Measurements from ENCODE around the gene PHC1. TPM values are rescaled to one million over a fixed set of nuclear protein-coding genes. Genes with fewer than 3 reads are reported as not detected.
A peak's percentile ranks its signal among the peaks of the same experiment; 100 is the strongest.
"Not testable (repeated sequence)": the region's sequence is repeated elsewhere in the genome, so short reads cannot be mapped to it uniquely, and the experiment has no call there.

The PHC1 gene
- total and polyA plus RNA-seq, 3 experiments from 2014 or later: 18.5 to 21.0 (median 19.5) TPM

- peaks cover 0 to 3% (median 0%) of the 10 kb centered on the region in 3 donors for H3K36me3 Mint-ChIP-seq
- H3K27ac Mint-ChIP-seq: peak overlapping the region; percentile 6 to 97 (median 95)
- ChIA-PET POLR2A (no interaction called here), CTCF (interaction anchor here (1.0 to 1.9 kb wide), 3 partner anchors 38 to 136 kb away, joined by 4 to 7 read pairs (median 4); no protein-coding TSS in a partner anchor)
- no peaks in the 10 kb centered on the region for H3K9me3 Mint-ChIP-seq
- peak in 2 of 5 donors; percentile 14 to 26 for DNase-seq
- Histone ChIP-seq H3K9me3 (ENCODE audit: low read length) (no peaks in the 10 kb centered on the region), H3K4me1 (ENCODE audit: insufficient read depth, low read length) (peaks cover 28% of the 10 kb centered on the region), H3K36me3 (ENCODE audit: insufficient read depth, low read length) (no peaks in the 10 kb centered on the region), H3K4me3 (ENCODE audit: low read length) (no peak overlapping the region), H3K27ac (ENCODE audit: low read depth, low read length) (no peak overlapping the region), H3K27me3 (ENCODE audit: insufficient read depth, low read length, poor library complexity, severe bottlenecking) (no peaks in the 10 kb centered on the region)
- H3K4me1 Mint-ChIP-seq: peaks cover 7 to 16% (median 14%) of the 10 kb centered on the region in 3 donors
- H3K27me3 Mint-ChIP-seq: no peaks in the 10 kb centered on the region
- peak overlapping the region; percentile 18 to 96 (median 86) for H3K4me3 Mint-ChIP-seq
Measured at GRCh38 chr12:8912914-8913313, 1.4 kb upstream of the PHC1 start.

GRCh38 chr12:8913702-8914032, 642 bp upstream of the PHC1 start:
- Mint-ChIP-seq H3K27me3 (no peaks in the 10 kb centered on the region), H3K9me3 (no peaks in the 10 kb centered on the region), H3K27ac (peak overlapping the region; percentile 62 to 100 (median 96)), H3K4me1 (peaks cover 7 to 19% (median 14%) of the 10 kb centered on the region in 3 donors), H3K36me3 (peaks cover 0 to 7% (median 4%) of the 10 kb centered on the region in 3 donors), H3K4me3 (peak overlapping the region; percentile 77 to 96 (median 89))
- DNase-seq: peak in 1 of 5 donors; percentile 2
- Histone ChIP-seq H3K4me3 (ENCODE audit: low read length) (peak overlapping the region; percentile 58), H3K36me3 (ENCODE audit: insufficient read depth, low read length) (no peaks in the 10 kb centered on the region), H3K4me1 (ENCODE audit: insufficient read depth, low read length) (peaks cover 28% of the 10 kb centered on the region), H3K27ac (ENCODE audit: low read depth, low read length) (peak overlapping the region; percentile 72), H3K27me3 (ENCODE audit: insufficient read depth, low read length, poor library complexity, severe bottlenecking) (no peaks in the 10 kb centered on the region), H3K9me3 (ENCODE audit: low read length) (no peaks in the 10 kb centered on the region)
- CTCF ChIA-PET: interaction anchor here (1.2 to 2.3 kb wide), 6 partner anchors 23 to 136 kb away, joined by 3 to 10 read pairs (median 8); partner anchors contain the start of gene M6PR
- POLR2A ChIA-PET: no interaction called here

GRCh38 chr12:8914716-8915526, 612 bp downstream of the PHC1 start:
- Mint-ChIP-seq H3K27me3 (no peaks in the 10 kb centered on the region), H3K4me3 (no peak overlapping the region), H3K4me1 (peaks cover 7 to 20% (median 14%) of the 10 kb centered on the region in 3 donors), H3K27ac (no peak overlapping the region), H3K36me3 (peaks cover 0 to 17% (median 9%) of the 10 kb centered on the region in 3 donors), H3K9me3 (no peaks in the 10 kb centered on the region)
- ChIA-PET CTCF (interaction anchor here (0.7 to 2.3 kb wide), 8 partner anchors 25 to 371 kb away, joined by 3 to 10 read pairs (median 6); partner anchors contain the start of gene M6PR), POLR2A (interaction anchor here (1.0 to 1.3 kb wide), 3 partner anchors 35 to 217 kb away, joined by 3 to 4 read pairs (median 3); partner anchors contain the start of genes M6PR and RIMKLB)
- DNase-seq: peak; percentile 50 to 77 (median 66)
- Histone ChIP-seq H3K27ac (ENCODE audit: low read depth, low read length) (peak overlapping the region; percentile 34), H3K9me3 (ENCODE audit: low read length) (no peaks in the 10 kb centered on the region), H3K27me3 (ENCODE audit: insufficient read depth, low read length, poor library complexity, severe bottlenecking) (no peaks in the 10 kb centered on the region), H3K36me3 (ENCODE audit: insufficient read depth, low read length) (no peaks in the 10 kb centered on the region), H3K4me1 (ENCODE audit: insufficient read depth, low read length) (peaks cover 28% of the 10 kb centered on the region), H3K4me3 (ENCODE audit: low read length) (peak overlapping the region; percentile 90)

- Mint-ChIP-seq H3K27me3 (no peaks in the 10 kb centered on the region), H3K4me1 (peaks cover 7 to 20% (median 14%) of the 10 kb centered on the region in 3 donors), H3K4me3 (no peak overlapping the region), H3K36me3 (peaks cover 4 to 26% (median 11%) of the 10 kb centered on the region in 3 donors), H3K27ac (no peak overlapping the region), H3K9me3 (no peaks in the 10 kb centered on the region)
- H3K9me3 ChIP-seq (ENCODE audit: low read length): no peaks in the 10 kb centered on the region
- ChIA-PET CTCF (interaction anchor here (0.8 to 1.4 kb wide), 5 partner anchors 20 to 134 kb away, joined by 3 to 5 read pairs (median 4); partner anchors contain the start of gene M6PR), POLR2A (interaction anchor here (1.3 kb wide), 1 partner anchor 33 kb away, joined by 3 read pairs; the partner anchor contains the start of gene M6PR)
- H3K27me3 ChIP-seq (ENCODE audit: insufficient read depth, low read length, poor library complexity, severe bottlenecking): no peaks in the 10 kb centered on the region
- no peak overlapping the region for H3K27ac ChIP-seq (ENCODE audit: low read depth, low read length)
- peaks cover 28% of the 10 kb centered on the region for H3K4me1 ChIP-seq (ENCODE audit: insufficient read depth, low read length)
- no peak for DNase-seq
- no peak overlapping the region for H3K4me3 ChIP-seq (ENCODE audit: low read length)
- H3K36me3 ChIP-seq (ENCODE audit: insufficient read depth, low read length): peaks cover 5% of the 10 kb centered on the region
Measured at GRCh38 chr12:8916154-8916553, 1.8 kb downstream of the PHC1 start.

GRCh38 chr12:8917031-8917430, 2.7 kb downstream of the PHC1 start:
- peaks cover 7 to 20% (median 14%) of the 10 kb centered on the region in 3 donors for H3K4me1 Mint-ChIP-seq
- H3K27me3 ChIP-seq (ENCODE audit: insufficient read depth, low read length, poor library complexity, severe bottlenecking): no peaks in the 10 kb centered on the region
- peaks cover 28% of the 10 kb centered on the region for H3K4me1 ChIP-seq (ENCODE audit: insufficient read depth, low read length)
- no peak overlapping the region for H3K4me3 ChIP-seq (ENCODE audit: low read length)
- no peak overlapping the region for H3K27ac Mint-ChIP-seq
- H3K27me3 Mint-ChIP-seq: no peaks in the 10 kb centered on the region
- POLR2A ChIA-PET: interaction anchor here (1.1 kb wide), 1 partner anchor 34 kb away, joined by 3 read pairs; no protein-coding TSS in a partner anchor
- peaks cover 5% of the 10 kb centered on the region for H3K36me3 ChIP-seq (ENCODE audit: insufficient read depth, low read length)
- no peak overlapping the region for H3K4me3 Mint-ChIP-seq
- no peaks in the 10 kb centered on the region for H3K9me3 ChIP-seq (ENCODE audit: low read length)
- no peak overlapping the region for H3K27ac ChIP-seq (ENCODE audit: low read depth, low read length)
- H3K9me3 Mint-ChIP-seq: no peaks in the 10 kb centered on the region
- H3K36me3 Mint-ChIP-seq: peaks cover 7 to 32% (median 11%) of the 10 kb centered on the region in 3 donors
- DNase-seq: no peak
- CTCF ChIA-PET: interaction anchor here (2.1 kb wide), 1 partner anchor 27 kb away, joined by 7 read pairs; no protein-coding TSS in a partner anchor

GRCh38 chr12:8917751-8918150, 3.4 kb downstream of the PHC1 start:
- Histone ChIP-seq H3K4me3 (ENCODE audit: low read length) (no peak overlapping the region), H3K27me3 (ENCODE audit: insufficient read depth, low read length, poor library complexity, severe bottlenecking) (no peaks in the 10 kb centered on the region), H3K36me3 (ENCODE audit: insufficient read depth, low read length) (peaks cover 12% of the 10 kb centered on the region), H3K27ac (ENCODE audit: low read depth, low read length) (no peak overlapping the region), H3K4me1 (ENCODE audit: insufficient read depth, low read length) (peaks cover 28% of the 10 kb centered on the region), H3K9me3 (ENCODE audit: low read length) (no peaks in the 10 kb centered on the region)
- H3K36me3 Mint-ChIP-seq: peaks cover 7 to 39% (median 13%) of the 10 kb centered on the region in 3 donors
- CTCF ChIA-PET: interaction anchor here (2.1 kb wide), 1 partner anchor 28 kb away, joined by 7 read pairs; no protein-coding TSS in a partner anchor
- POLR2A ChIA-PET: interaction anchor here (1.1 kb wide), 1 partner anchor 33 kb away, joined by 3 read pairs; no protein-coding TSS in a partner anchor
- H3K4me1 Mint-ChIP-seq: peaks cover 7 to 19% (median 13%) of the 10 kb centered on the region in 3 donors
- H3K27ac Mint-ChIP-seq: no peak overlapping the region
- no peaks in the 10 kb centered on the region for H3K9me3 Mint-ChIP-seq
- H3K4me3 Mint-ChIP-seq: no peak overlapping the region
- no peak for DNase-seq
- no peaks in the 10 kb centered on the region for H3K27me3 Mint-ChIP-seq

- H3K27ac Mint-ChIP-seq; H3K9me3 ChIP-seq (ENCODE audit: low read length); H3K27me3 ChIP-seq (ENCODE audit: insufficient read depth, low read length, poor library complexity, severe bottlenecking); H3K27me3 Mint-ChIP-seq; H3K4me3 Mint-ChIP-seq; H3K27ac ChIP-seq (ENCODE audit: low read depth, low read length); H3K4me1 Mint-ChIP-seq; DNase-seq; H3K4me3 ChIP-seq (ENCODE audit: low read length); H3K9me3 Mint-ChIP-seq; POLR2A ChIA-PET: not testable (repeated sequence)
- H3K4me1 ChIP-seq (ENCODE audit: insufficient read depth, low read length): peaks cover 17% of the 10 kb centered on the region
- CTCF ChIA-PET: interaction anchor here (1.7 kb wide), 1 partner anchor 129 kb away, joined by 5 read pairs; no protein-coding TSS in a partner anchor
- H3K36me3 ChIP-seq (ENCODE audit: insufficient read depth, low read length): peaks cover 18% of the 10 kb centered on the region
- H3K36me3 Mint-ChIP-seq: peaks cover 7 to 50% (median 13%) of the 10 kb centered on the region in 3 donors
Measured at GRCh38 chr12:8919643-8920042, 5.3 kb downstream of the PHC1 start.

Measured in CD8-positive, alpha-beta memory T cell (primary cell).